SIG-M5 treated with dmso at 0.1 percent for 504 hours (cell line): ENCODE results near the gene HTR5A.

Experiments
- DNase-seq: peaks from one replicate; lab custom pipeline; 2025; ENCODE audit not compliant: unreplicated experiment; lab: John Stamatoyannopoulos, UW

Gene HTR5A

DNA sequence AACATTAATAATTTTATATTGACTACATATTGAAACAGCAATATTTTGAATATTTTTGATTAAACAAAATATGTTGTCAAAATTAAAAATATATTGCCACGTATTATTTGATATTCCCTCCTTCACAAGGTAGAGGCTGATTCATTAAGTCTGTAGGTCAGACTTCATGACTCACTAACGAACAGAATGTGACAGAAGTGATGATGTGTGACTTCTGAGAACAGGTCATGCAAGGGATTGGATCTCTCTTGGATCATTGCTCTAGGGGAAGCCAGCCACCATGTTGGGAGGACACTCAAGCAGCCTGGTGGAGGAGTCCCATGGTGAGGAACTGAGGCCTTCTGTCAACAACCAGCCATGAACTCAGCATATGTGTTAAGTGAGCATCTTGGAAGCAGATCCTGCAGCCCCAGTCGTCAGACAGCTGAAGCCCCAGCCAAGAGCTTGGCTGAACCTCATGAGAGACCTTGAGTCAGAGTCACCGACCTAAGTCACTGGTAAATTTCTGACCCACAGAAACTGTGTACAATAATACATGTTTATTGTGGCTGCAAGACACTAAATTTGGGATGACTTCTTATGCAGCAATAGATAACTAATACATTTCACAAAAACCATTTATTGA is 66.6 kb downstream of the HTR5A start:
- no peak for DNase-seq
